GM23338 (cell line): ENCODE results near the gene HAP1. TPM values are rescaled to one million over a fixed set of nuclear protein-coding genes. Genes with fewer than 3 reads are reported as not detected.
A peak's percentile ranks its signal among the peaks of the same experiment; 100 is the strongest.

Experiments used
- ATAC-seq: fragments of 200-7000 bp; cut with Tn5 transposase; 3 replicates; pipeline ENCODE4 v1.9.1; 2020
- DNase-seq: peaks from one replicate; pipeline ENCODE4 v3.0.0-alpha.2; 2015; ENCODE audit warnings: low spot score
- H2AFZ ChIP-seq: fragments of 200-600 bp; sonication (generic); 2 replicates; pipeline ENCODE4 v1.8.0; 2016; ENCODE audit warnings: antibody characterized with exemption, mild to moderate bottlenecking, moderate library complexity
- H3F3A ChIP-seq: fragments of 200-600 bp; sonication (generic); replicated peaks from 2 replicates; pipeline ENCODE4 v1.8.0; 2017; ENCODE audit warnings: antibody characterized with exemption, mixed run types, low read depth
- H3K27ac ChIP-seq: fragments of 200-600 bp; sonication (generic); 2 replicates; pipeline ENCODE4 v1.6.1; 2016; ENCODE audit warnings: low read depth
- H3K27me3 ChIP-seq: fragments of 200-600 bp; sonication (generic); 2 replicates; pipeline ENCODE4 v1.8.0; 2016; ENCODE audit warnings: mild to moderate bottlenecking, mixed run types, moderate library complexity; ENCODE audit not compliant: insufficient read depth
- H3K36me3 ChIP-seq: fragments of 200-600 bp; sonication (generic); 2 replicates; pipeline ENCODE4 v1.8.0; 2016; ENCODE audit warnings: mild to moderate bottlenecking; ENCODE audit not compliant: insufficient read depth
- H3K4me1 ChIP-seq: fragments of 200-600 bp; sonication (generic); 2 replicates; pipeline ENCODE4 v1.8.0; 2016; ENCODE audit warnings: mild to moderate bottlenecking, moderate library complexity; ENCODE audit not compliant: insufficient read depth
- H3K4me2 ChIP-seq: fragments of 200-600 bp; sonication (generic); 2 replicates; pipeline ENCODE4 v1.7.1; 2017; ENCODE audit warnings: mixed run types
- H3K4me3 ChIP-seq: fragments of 200-600 bp; sonication (generic); 2 replicates; pipeline ENCODE4 v1.6.1; 2016; ENCODE audit warnings: mixed run types
- H3K79me2 ChIP-seq: fragments of 200-600 bp; sonication (generic); replicated peaks from 2 replicates; pipeline ENCODE4 v1.8.0; 2017; ENCODE audit warnings: mild to moderate bottlenecking; ENCODE audit not compliant: insufficient read depth
- H3K9me2 ChIP-seq: fragments of 200-600 bp; sonication (generic); 2 replicates; pipeline ENCODE4 v1.8.0; 2017; ENCODE audit not compliant: insufficient read depth
- H4K20me1 ChIP-seq: fragments of 200-600 bp; sonication (generic); replicated peaks from 2 replicates; pipeline ENCODE4 v1.8.0; 2017; ENCODE audit warnings: mild to moderate bottlenecking; ENCODE audit not compliant: insufficient read depth
- H3K27ac Mint-ChIP-seq: 2 replicates; pipeline ENCODE4 v1.8.0; 2020; ENCODE audit warnings: inconsistent platforms, mild to moderate bottlenecking, moderate library complexity, mixed read lengths
- H3K27me3 Mint-ChIP-seq: 3 replicates; pipeline ENCODE4 v1.8.0; 2022; ENCODE audit warnings: low read depth, mild to moderate bottlenecking, moderate library complexity, mixed read lengths, inconsistent platforms; ENCODE audit not compliant: insufficient read depth, poor library complexity
- H3K36me3 Mint-ChIP-seq: 3 replicates; pipeline ENCODE4 v1.8.0; 2021; ENCODE audit warnings: low read depth, mild to moderate bottlenecking, inconsistent platforms, moderate library complexity, mixed read lengths
- H3K4me1 Mint-ChIP-seq: 3 replicates; pipeline ENCODE4 v1.8.0; 2020; ENCODE audit warnings: mild to moderate bottlenecking, inconsistent platforms, mixed read lengths
- H3K4me3 Mint-ChIP-seq: 3 replicates; pipeline ENCODE4 v1.8.0; 2021; ENCODE audit warnings: moderate library complexity, mild to moderate bottlenecking, inconsistent platforms, mixed read lengths
- H3K9me3 Mint-ChIP-seq: 3 replicates; pipeline ENCODE4 v1.8.0; 2020; ENCODE audit warnings: moderate library complexity, mild to moderate bottlenecking, inconsistent platforms, mixed read lengths
- CREB1 ChIP-seq: fragments of 250-450 bp; sonication (Bioruptor Pico); IDR thresholded peaks from 2 replicates; pipeline ENCODE4 v1.5.0; 2020; ENCODE audit warnings: low read depth, mild to moderate bottlenecking, moderate library complexity
- CTCF ChIP-seq, 2 experiments: fragments of 200-600 bp in 1 of 2; sonication (generic) in 1 of 2; conservative IDR thresholded peaks; 2 replicates each; pipeline versions ENCODE4 v1.5.1 to v1.6.1; 2016 to 2017; ENCODE audit warnings: antibody characterized with exemption in 2 of 2, low read depth in 2 of 2, mild to moderate bottlenecking in 2 of 2, moderate library complexity in 1 of 2
- ETS1 ChIP-seq: IDR thresholded peaks from 2 replicates; pipeline ENCODE4 v1.6.1; 2016; ENCODE audit warnings: antibody characterized with exemption
- EZH2 ChIP-seq: fragments of 200-600 bp; sonication (generic); IDR thresholded peaks from one replicate; pipeline ENCODE4 v1.8.0; 2017; ENCODE audit warnings: antibody characterized with exemption, mild to moderate bottlenecking, low read depth; ENCODE audit not compliant: unreplicated experiment
- EZH2phosphoT487 ChIP-seq: fragments of 200-600 bp; sonication (generic); IDR thresholded peaks from one replicate; pipeline ENCODE4 v1.8.1; 2018; ENCODE audit warnings: antibody characterized with exemption; ENCODE audit not compliant: unreplicated experiment
- NANOG ChIP-seq: IDR thresholded peaks from 2 replicates; pipeline ENCODE4 v1.6.1; 2016; ENCODE audit warnings: antibody characterized with exemption, borderline replicate concordance
- POLR2AphosphoS5 ChIP-seq: IDR thresholded peaks from 2 replicates; pipeline ENCODE4 v1.6.1; 2016; ENCODE audit warnings: antibody characterized with exemption, low read depth
- REST ChIP-seq: IDR thresholded peaks from one replicate; pipeline ENCODE4 v1.6.1; 2018; ENCODE audit warnings: antibody characterized with exemption; ENCODE audit not compliant: unreplicated experiment
- STAT1 ChIP-seq: IDR thresholded peaks from one replicate; pipeline ENCODE4 v1.6.1; 2016; ENCODE audit warnings: antibody characterized with exemption; ENCODE audit not compliant: unreplicated experiment
- ZNF114 ChIP-seq: fragments of 250-450 bp; sonication (Bioruptor Pico); IDR thresholded peaks from 2 replicates; pipeline ENCODE4 v1.5.0; 2020; ENCODE audit warnings: mild to moderate bottlenecking, moderate library complexity
- ZNF331 ChIP-seq: fragments of 250-450 bp; sonication (Bioruptor Pico); IDR thresholded peaks from 2 replicates; pipeline ENCODE4 v1.5.0; 2020; ENCODE audit warnings: low read depth, mild to moderate bottlenecking, moderate library complexity
- ZNF462 ChIP-seq: fragments of 250-450 bp; sonication (Bioruptor Pico); IDR thresholded peaks from 2 replicates; pipeline ENCODE4 v1.5.0; 2020; ENCODE audit warnings: mild to moderate bottlenecking, moderate library complexity
- polyA plus RNA-seq: library from polyadenylated mRNA; unstranded; fragments of >200 nt; fragmentation: Nextera tagmentation; extraction: Ambion mirVana; gene quantifications from 2 replicates; pipeline ENCODE4 v1.2.1, GENCODE V29; 2016
- total RNA-seq: library from RNA; depleted of rRNA; stranded (reverse); fragments of >200 nt; shearing (Covaris generic); gene quantifications from 2 replicates; pipeline ENCODE4 v1.2.3, GENCODE V29; 2014

HAP1 gene
- total and polyA plus RNA-seq, 2 experiments from 2014 or later = 1.6 to 2.2 TPM

- H3K4me3 Mint-ChIP-seq = no peak overlapping the region
- H3K27ac Mint-ChIP-seq = no peak overlapping the region
- Histone ChIP-seq H3K27ac (no peak overlapping the region), H4K20me1 (no peaks in the 10 kb centered on the region; the same call in none of the 2 replicates), H3K79me2 (no peaks in the 10 kb centered on the region), H3K4me3 (no peak overlapping the region), H3K27me3 (peaks cover 89% of the 10 kb centered on the region), H3F3A (peaks cover 9% of the 10 kb centered on the region; the same call in 1 of the 2 replicates), H3K36me3 (no peaks in the 10 kb centered on the region), H3K4me1 (peaks cover 15% of the 10 kb centered on the region), H3K4me2 (no peak overlapping the region), H3K9me2 (no peaks in the 10 kb centered on the region), H2AFZ (no peak overlapping the region)
- H3K27me3 Mint-ChIP-seq = peaks cover 68% of the 10 kb centered on the region
- H3K4me1 Mint-ChIP-seq = peaks cover 22% of the 10 kb centered on the region
- peaks cover 11% of the 10 kb centered on the region for H3K9me3 Mint-ChIP-seq
- peaks cover 5% of the 10 kb centered on the region; the same call in 2 of the 3 replicates for H3K36me3 Mint-ChIP-seq
- DNase-seq (peak; percentile 72), ATAC-seq (peak; percentile 16)
- TF ChIP-seq REST (no peak), NANOG (peak; percentile 32; the same call in 1 of the 2 replicates), CREB1 (CRISPR knock-in tag) (0 out of 2 replicates have a peak, but pooled peaks have one; percentile 2), CTCF (conservative IDR thresholded peaks at IDR 0.05; ENCODE audit: low read depth in 2 of 2) (no peak), POLR2AphosphoS5 (0 out of 2 replicates have a peak, but pooled peaks have one; percentile 35), ZNF331 (CRISPR knock-in tag) (no peak), ETS1 (no peak), ZNF462 (CRISPR knock-in tag) (no peak), EZH2phosphoT487 (no peak), ZNF114 (CRISPR knock-in tag) (no peak), EZH2 (no peak), STAT1 (no peak)
These were observed 26.4 kb downstream of the HAP1 start for GRCh38 chr17:41707803-41708669.
